Heart left ventricle (tissue), 13 donors: Measurements from ENCODE around the gene LEFTY2.

ENCODE experiments used
- POLR2A ChIP-seq, 2 donors: fragments of 450-650 bp; IDR thresholded peaks; one replicate each; pipeline ENCODE4 v1.6.1; 2017; ENCODE audit warnings: antibody characterized with exemption in 2 of 2, mild to moderate bottlenecking in 2 of 2, moderate library complexity in 2 of 2
- TF ChIP-seq, protein P1 (sequence below), 12 donors: fragments of 200-600 bp; sonication (generic) in 4 of 12; IDR thresholded peaks; one replicate each; pipeline versions ENCODE4 v1.5.0 to v1.8.0; 2018 to 2022; ENCODE audit warnings: antibody characterized with exemption in 12 of 12, mild to moderate bottlenecking in 5 of 12
- donor health status: ischemic (EF 13 %, LVEDD 7.1; RV severe dilation, severe dysfunction).
- donor health status: DM: no; HTN: yes; CAD: no.
- donor health status: DM: no; HTN: no; CAD: no.
- donor health status: ischemic (EF 25% LVEDD 6.9; RV normal size, moderate dysfunction).
- donor health status: ischemic (EF 25% LVEDD 5.7; RV mildly dilated, moderate dysfunction).
- donor health status: ischemic (EF 35%, LVEDD 5.7; RV mildly dilated, moderate dysfunction).
- donor health status: nonischemic (EF 11% LVEDD 7.7; RV severe dilation, severe dysfunction).
- donor health status: DM: yes; HTN: yes; CAD: no.
- donor health status: PGD.
- donor health status: ischemic (EF 29% LVEDD 5.4; RV normal size, mild dysfunction).
- donor health status: nonischemic (EF 23%, LVEDD 6.1; RV moderate dilation, normal function).

DNA sequence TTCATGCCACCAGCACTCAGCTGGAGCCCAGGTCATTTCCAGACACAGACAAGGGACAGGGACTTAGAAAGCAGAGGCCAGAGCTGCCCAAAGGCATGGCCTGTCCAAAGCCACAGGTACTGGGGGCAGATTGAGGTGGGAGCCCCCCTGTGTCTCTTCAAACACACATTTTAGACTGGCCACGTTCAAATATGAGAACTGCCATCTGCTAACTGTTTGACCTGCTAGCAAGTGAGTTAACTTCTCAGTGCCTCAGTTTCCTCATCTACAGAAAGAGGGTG is 862 bp upstream of the LEFTY2 start:
- TF ChIP-seq, protein P1, sequence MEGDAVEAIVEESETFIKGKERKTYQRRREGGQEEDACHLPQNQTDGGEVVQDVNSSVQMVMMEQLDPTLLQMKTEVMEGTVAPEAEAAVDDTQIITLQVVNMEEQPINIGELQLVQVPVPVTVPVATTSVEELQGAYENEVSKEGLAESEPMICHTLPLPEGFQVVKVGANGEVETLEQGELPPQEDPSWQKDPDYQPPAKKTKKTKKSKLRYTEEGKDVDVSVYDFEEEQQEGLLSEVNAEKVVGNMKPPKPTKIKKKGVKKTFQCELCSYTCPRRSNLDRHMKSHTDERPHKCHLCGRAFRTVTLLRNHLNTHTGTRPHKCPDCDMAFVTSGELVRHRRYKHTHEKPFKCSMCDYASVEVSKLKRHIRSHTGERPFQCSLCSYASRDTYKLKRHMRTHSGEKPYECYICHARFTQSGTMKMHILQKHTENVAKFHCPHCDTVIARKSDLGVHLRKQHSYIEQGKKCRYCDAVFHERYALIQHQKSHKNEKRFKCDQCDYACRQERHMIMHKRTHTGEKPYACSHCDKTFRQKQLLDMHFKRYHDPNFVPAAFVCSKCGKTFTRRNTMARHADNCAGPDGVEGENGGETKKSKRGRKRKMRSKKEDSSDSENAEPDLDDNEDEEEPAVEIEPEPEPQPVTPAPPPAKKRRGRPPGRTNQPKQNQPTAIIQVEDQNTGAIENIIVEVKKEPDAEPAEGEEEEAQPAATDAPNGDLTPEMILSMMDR (IDR thresholded peaks at IDR 0.05), result no peak
- TF ChIP-seq POLR2A (IDR thresholded peaks at IDR 0.05), result no peak
